ENCODE results near the gene PLIN4. TPM values are rescaled to one million over a fixed set of nuclear protein-coding genes. Genes with fewer than 3 reads are reported as not detected.

PLIN4 gene
- total RNA-seq, 2 donors from 2014 or later, result 8.2 to 13.9 TPM

DNA sequence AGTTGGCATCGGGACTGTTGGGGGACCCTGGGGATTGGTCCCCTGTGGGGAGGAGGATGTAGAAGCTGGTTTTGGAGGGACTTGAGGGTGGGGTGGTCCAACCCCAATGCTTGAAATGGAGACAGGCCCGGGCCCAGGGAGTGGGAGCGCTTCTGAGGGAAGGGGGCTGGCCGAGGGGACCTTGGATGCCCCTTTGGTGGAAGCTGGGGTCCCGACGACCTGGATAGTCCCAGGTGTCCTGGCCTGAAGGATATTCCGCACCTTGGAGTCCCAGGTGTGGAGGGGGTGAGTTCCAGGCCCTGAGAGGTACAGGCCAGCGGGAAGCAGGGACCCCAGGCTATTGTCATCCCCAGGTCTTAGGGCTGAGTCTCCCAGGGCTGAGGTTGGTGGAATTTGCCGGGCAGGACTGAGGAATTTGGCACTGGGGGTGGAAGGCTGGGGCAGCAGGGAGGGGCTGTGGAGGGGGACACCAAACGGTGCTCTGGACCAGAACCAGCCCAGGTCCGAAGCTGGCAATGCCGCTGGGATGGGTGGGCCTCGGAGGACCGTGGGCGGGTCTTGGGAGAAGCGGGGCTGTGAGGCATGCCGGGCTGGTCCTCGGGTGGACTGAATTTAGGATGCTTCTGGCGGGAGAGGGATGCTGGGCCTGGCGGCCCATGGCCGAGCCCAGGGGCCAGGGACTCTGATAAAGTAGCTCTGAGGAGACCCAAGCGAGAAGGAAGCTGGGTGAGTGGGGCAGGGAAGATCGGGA, 44.3 kb downstream of the PLIN4 start:
- peak overlapping the region in 1 of 2 donors; percentile 88 for H3K4me3 ChIP-seq
- H3K27me3 ChIP-seq (replicated peaks; ENCODE audit: insufficient read depth), result no peaks in the 10 kb centered on the region
- H3K36me3 ChIP-seq, result no peaks in the 10 kb centered on the region
- TF ChIP-seq POLR2A (IDR thresholded peaks at IDR 0.05) (no peak), POLR2AphosphoS5 (IDR thresholded peaks at IDR 0.05) (no peak)
- TF ChIP-seq, protein P1, sequence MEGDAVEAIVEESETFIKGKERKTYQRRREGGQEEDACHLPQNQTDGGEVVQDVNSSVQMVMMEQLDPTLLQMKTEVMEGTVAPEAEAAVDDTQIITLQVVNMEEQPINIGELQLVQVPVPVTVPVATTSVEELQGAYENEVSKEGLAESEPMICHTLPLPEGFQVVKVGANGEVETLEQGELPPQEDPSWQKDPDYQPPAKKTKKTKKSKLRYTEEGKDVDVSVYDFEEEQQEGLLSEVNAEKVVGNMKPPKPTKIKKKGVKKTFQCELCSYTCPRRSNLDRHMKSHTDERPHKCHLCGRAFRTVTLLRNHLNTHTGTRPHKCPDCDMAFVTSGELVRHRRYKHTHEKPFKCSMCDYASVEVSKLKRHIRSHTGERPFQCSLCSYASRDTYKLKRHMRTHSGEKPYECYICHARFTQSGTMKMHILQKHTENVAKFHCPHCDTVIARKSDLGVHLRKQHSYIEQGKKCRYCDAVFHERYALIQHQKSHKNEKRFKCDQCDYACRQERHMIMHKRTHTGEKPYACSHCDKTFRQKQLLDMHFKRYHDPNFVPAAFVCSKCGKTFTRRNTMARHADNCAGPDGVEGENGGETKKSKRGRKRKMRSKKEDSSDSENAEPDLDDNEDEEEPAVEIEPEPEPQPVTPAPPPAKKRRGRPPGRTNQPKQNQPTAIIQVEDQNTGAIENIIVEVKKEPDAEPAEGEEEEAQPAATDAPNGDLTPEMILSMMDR (IDR thresholded peaks at IDR 0.05), result no peak
- H3K9me3 ChIP-seq, result no peaks in the 10 kb centered on the region
- no peak overlapping the region for H3K27ac ChIP-seq
- intact Hi-C loops (cut with DNase I), result loop anchor here (5.0 kb wide), 1 partner anchor 43 kb away; the partner anchor contains the start of gene PLIN4
- H3K4me1 ChIP-seq (replicated peaks), result peaks cover 11% of the 10 kb centered on the region
- WGBS, result 25% methylated on average over 23 of the region's 23 CpGs
- no peak for DNase-seq (ENCODE audit: low spot score)

DNA sequence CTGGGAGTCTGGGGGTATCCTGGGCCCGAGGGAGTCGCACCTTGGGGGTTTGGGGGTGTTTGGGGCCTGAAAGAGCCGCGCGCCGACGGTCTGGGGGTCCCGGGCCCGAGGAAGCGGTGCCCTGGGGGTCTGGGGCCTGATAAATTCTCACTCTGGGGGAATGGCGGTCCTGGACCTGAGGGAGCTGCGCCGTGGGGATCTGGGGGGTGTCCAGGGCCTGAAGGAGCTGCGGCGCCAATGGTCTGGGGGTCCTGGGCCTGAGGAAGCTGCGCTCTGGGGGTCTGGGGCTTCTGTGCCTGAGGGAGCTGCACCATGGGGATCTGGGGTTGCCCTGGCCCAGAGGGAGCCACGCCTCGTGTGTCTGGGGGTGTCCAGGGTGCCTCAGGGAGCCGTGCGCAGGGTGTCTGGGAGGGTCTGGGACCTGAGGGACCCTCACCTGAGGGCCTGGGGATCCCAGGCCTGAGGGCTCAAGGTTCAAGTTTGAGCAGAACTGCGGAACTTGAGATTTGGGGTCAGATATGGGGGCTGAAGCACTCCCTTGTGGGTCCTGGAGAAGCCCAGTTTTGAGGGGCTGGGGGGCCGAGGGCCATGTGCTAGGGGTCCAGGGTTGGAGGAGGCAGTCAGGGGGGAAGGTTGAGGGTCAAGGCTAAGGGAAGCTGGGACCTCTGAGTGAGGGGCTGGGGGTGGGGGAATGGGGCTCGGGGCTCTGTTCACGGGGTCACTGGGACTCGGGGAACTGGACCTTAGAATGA, 45.1 kb downstream of the PLIN4 start:
- 14% methylated on average over 25 of the region's 25 CpGs for WGBS
- no peaks in the 10 kb centered on the region for H3K27me3 ChIP-seq (replicated peaks; ENCODE audit: insufficient read depth)
- TF ChIP-seq POLR2A (IDR thresholded peaks at IDR 0.05) (no peak), POLR2AphosphoS5 (IDR thresholded peaks at IDR 0.05) (no peak)
- TF ChIP-seq, protein P1 (IDR thresholded peaks at IDR 0.05), result no peak
- H3K9me3 ChIP-seq, result no peaks in the 10 kb centered on the region
- H3K4me1 ChIP-seq (replicated peaks), result peaks cover 11% of the 10 kb centered on the region
- peak overlapping the region; percentile 57 to 60 for H3K27ac ChIP-seq
- no peak for DNase-seq (ENCODE audit: low spot score)
- peak overlapping the region; percentile 82 to 88 for H3K4me3 ChIP-seq
- H3K36me3 ChIP-seq, result no peaks in the 10 kb centered on the region
- intact Hi-C loops (cut with DNase I), result loop anchor here (5.0 kb wide), 1 partner anchor 44 kb away; the partner anchor contains the start of gene PLIN4

DNA sequence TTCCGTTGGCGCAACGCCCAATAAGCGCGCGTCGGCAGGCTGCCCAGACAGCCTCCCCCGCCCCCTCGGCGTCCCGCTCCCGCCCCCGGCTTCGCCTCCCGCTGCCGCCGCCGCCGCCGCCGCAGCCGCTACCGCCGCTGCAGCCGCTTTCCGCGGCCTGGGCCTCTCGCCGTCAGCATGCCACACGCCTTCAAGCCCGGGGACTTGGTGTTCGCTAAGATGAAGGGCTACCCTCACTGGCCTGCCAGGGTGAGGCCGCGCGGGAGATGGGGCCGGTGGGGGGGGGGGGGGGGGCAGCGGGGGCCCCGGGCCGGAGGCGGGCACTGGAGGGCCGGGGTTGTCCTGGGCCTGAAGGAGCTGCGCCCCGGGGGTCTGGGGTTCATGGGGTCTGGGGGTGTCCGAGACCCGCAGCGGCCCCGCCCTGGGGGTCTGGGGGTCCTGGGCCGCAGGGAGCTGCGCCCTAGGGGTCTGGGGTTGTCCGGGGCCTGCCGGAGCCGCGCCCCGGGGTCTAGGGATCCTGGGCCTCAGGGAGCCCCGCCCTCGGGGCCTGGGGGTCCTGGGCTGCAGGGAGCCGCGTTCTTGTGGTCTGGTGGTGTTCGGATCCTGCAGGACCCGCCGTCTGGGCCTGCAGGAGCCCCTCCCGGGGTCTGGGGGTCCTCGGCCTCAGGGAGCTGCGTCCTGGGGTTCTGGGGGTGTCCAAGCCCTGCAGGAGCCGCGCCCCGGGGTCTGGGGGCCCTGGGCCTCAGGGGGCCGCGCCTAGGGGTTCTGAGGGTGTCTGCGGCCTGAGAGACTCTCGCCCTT, 45.9 kb downstream of the PLIN4 start, which contains the start of gene HDGFL2:
TSS of gene HDGFL2 (plus strand) at position 124 of the 801 bp plus-strand sequence. CDS start at position 178, 54 bp downstream.
- intact Hi-C loops (cut with DNase I), result loop anchor here (5.0 kb wide), 1 partner anchor 45 kb away; the partner anchor contains the start of gene PLIN4
- H3K27ac ChIP-seq, result peak within 1 kb of the TSS; percentile 72 to 86

More for the DNA sequence above, 45.9 kb downstream of the PLIN4 start, which contains the start of gene HDGFL2:
- Histone ChIP-seq H3K4me3 (peak within 1 kb of the TSS; percentile 82 to 88), H3K27me3 (replicated peaks; ENCODE audit: insufficient read depth) (no peaks in the 10 kb centered on the region), H3K4me1 (replicated peaks) (peaks cover 11% of the 10 kb centered on the region), H3K9me3 (no peaks in the 10 kb centered on the region), H3K36me3 (no peaks in the 10 kb centered on the region)
- WGBS, result under 1% methylated on average over 58 of the region's 71 CpGs
- TF ChIP-seq, protein P1 (IDR thresholded peaks at IDR 0.05), result no peak
- TF ChIP-seq POLR2AphosphoS5 (IDR thresholded peaks at IDR 0.05), result no peak
- no peak for TF ChIP-seq POLR2A (IDR thresholded peaks at IDR 0.05)
- DNase-seq (ENCODE audit: low spot score), result no peak

All from prostate gland (tissue), 2 donors.